HEK293 (cell line): ENCODE data around the gene RNASEH1.

Source experiments
- GLI2 ChIP-seq: fragments of 450-650 bp; formaldehyde crosslinking; IDR thresholded peaks from 2 replicates; pipeline ENCODE4; 2017; ENCODE audit warnings: missing biosample characterization, missing genetic modification characterization, low read depth, borderline replicate concordance
- GLIS1 ChIP-seq: fragments of 450-650 bp; formaldehyde crosslinking; IDR thresholded peaks from 2 replicates; pipeline ENCODE4 v1.5.1; 2016; ENCODE audit warnings: missing biosample characterization, missing genetic modification characterization
- KLF8 ChIP-seq: fragments of 450-650 bp; formaldehyde crosslinking; IDR thresholded peaks from 2 replicates; pipeline ENCODE4 v1.5.1; 2016; ENCODE audit warnings: missing biosample characterization, missing genetic modification characterization
- PRDM10 ChIP-seq: fragments of 450-650 bp; formaldehyde crosslinking; IDR thresholded peaks from 2 replicates; pipeline ENCODE4 v1.5.1; 2016; ENCODE audit warnings: missing biosample characterization, missing genetic modification characterization
- RBAK ChIP-seq: fragments of 450-650 bp; formaldehyde crosslinking; IDR thresholded peaks from 2 replicates; pipeline ENCODE4 v1.5.1; 2016; ENCODE audit warnings: missing biosample characterization, missing genetic modification characterization
- ZBTB49 ChIP-seq: fragments of 450-650 bp; formaldehyde crosslinking; IDR thresholded peaks from 2 replicates; pipeline ENCODE4 v1.5.1; 2016; ENCODE audit warnings: missing biosample characterization, missing genetic modification characterization, low read depth
- ZFP3 ChIP-seq: fragments of 450-650 bp; formaldehyde crosslinking; IDR thresholded peaks from 2 replicates; pipeline ENCODE4 v1.5.1; 2016; ENCODE audit warnings: low read depth, missing biosample characterization, missing genetic modification characterization
- ZNF146 ChIP-seq: fragments of 450-650 bp; formaldehyde crosslinking; IDR thresholded peaks from 2 replicates; pipeline ENCODE4 v1.5.1; 2016; ENCODE audit warnings: missing biosample characterization, missing genetic modification characterization
- ZNF518A ChIP-seq: fragments of 450-650 bp; formaldehyde crosslinking; conservative IDR thresholded peaks from 2 replicates; pipeline ENCODE4 v1.5.1; 2016; ENCODE audit warnings: low read depth, missing biosample characterization, missing genetic modification characterization
- ZNF629 ChIP-seq: fragments of 450-650 bp; formaldehyde crosslinking; IDR thresholded peaks from 2 replicates; pipeline ENCODE4 v1.5.1; 2017; ENCODE audit warnings: missing biosample characterization, missing genetic modification characterization
- ZNF704 ChIP-seq: fragments of 450-650 bp; formaldehyde crosslinking; IDR thresholded peaks from 2 replicates; pipeline ENCODE4 v1.5.1; 2016; ENCODE audit warnings: missing biosample characterization, missing genetic modification characterization
- ZNF791 ChIP-seq: fragments of 450-650 bp; formaldehyde crosslinking; IDR thresholded peaks from 2 replicates; pipeline ENCODE4 v1.5.1; 2016; ENCODE audit warnings: missing biosample characterization, missing genetic modification characterization
- ZSCAN18 ChIP-seq: fragments of 450-650 bp; formaldehyde crosslinking; IDR thresholded peaks from 2 replicates; pipeline ENCODE4 v1.5.1; 2016; ENCODE audit warnings: missing biosample characterization, missing genetic modification characterization
- TF ChIP-seq, protein P1 (sequence below): fragments of 450-650 bp; formaldehyde crosslinking; IDR thresholded peaks from 2 replicates; pipeline ENCODE4 v1.5.1; 2017; ENCODE audit warnings: missing biosample characterization, missing genetic modification characterization

The RNASEH1 gene

GRCh38 chr2:3604991-3605961 is 47.1 kb upstream of the RNASEH1 start (continued):
- no peak for TF ChIP-seq ZSCAN18 (tag by site-specific recombination)
- TF ChIP-seq, protein P1, sequence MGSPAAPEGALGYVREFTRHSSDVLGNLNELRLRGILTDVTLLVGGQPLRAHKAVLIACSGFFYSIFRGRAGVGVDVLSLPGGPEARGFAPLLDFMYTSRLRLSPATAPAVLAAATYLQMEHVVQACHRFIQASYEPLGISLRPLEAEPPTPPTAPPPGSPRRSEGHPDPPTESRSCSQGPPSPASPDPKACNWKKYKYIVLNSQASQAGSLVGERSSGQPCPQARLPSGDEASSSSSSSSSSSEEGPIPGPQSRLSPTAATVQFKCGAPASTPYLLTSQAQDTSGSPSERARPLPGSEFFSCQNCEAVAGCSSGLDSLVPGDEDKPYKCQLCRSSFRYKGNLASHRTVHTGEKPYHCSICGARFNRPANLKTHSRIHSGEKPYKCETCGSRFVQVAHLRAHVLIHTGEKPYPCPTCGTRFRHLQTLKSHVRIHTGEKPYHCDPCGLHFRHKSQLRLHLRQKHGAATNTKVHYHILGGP (tag by site-specific recombination), result no peak
- no peak for TF ChIP-seq ZNF791 (tag by site-specific recombination)
- peak; percentile 43; the same call in 1 of the 2 replicates for TF ChIP-seq ZNF518A (tag by site-specific recombination)
- no peak for TF ChIP-seq ZNF146
- TF ChIP-seq ZNF704 (tag by site-specific recombination), result no peak
- TF ChIP-seq ZNF629 (tag by site-specific recombination), result no peak
- TF ChIP-seq ZBTB49 (tag by site-specific recombination), result no peak
- TF ChIP-seq ZFP3 (tag by site-specific recombination), result 0 out of 2 replicates have a peak, but pooled peaks have one; percentile 18
- no peak for TF ChIP-seq GLI2
- TF ChIP-seq KLF8, result no peak
- no peak for TF ChIP-seq PRDM10
- TF ChIP-seq RBAK (tag by site-specific recombination), result no peak
- TF ChIP-seq GLIS1 (tag by site-specific recombination), result no peak
